K562 (cell line): Measurements from ENCODE around the gene HLF.

ENCODE experiments used
- ELF1 ChIP-seq: fragments of 200-800 bp; sonication (Bioruptor generic); IDR thresholded peaks from 2 replicates; pipeline ENCODE4 v1.6.1; 2016; ENCODE audit warnings: missing genetic modification characterization, missing compliant biosample characterization
- NRF1 ChIP-seq, 2 experiments: fragments of 450-650 bp; IDR thresholded peaks in 1 of 2; conservative IDR thresholded peaks in 1 of 2; 2 replicates each; pipeline ENCODE4 v1.6.1; 2014; ENCODE audit warnings: mild to moderate bottlenecking in 2 of 2
- RBM15 ChIP-seq: fragments of 200-400 bp; formaldehyde crosslinking; IDR thresholded peaks from 2 replicates; pipeline ENCODE4 v1.6.1; 2018; ENCODE audit warnings: mild to moderate bottlenecking, low read length, moderate library complexity; ENCODE audit not compliant: insufficient read depth
- SNRNP70 ChIP-seq: fragments of 200-400 bp; formaldehyde crosslinking; optimal IDR thresholded peaks from 2 replicates; pipeline ENCODE3; 2017; ENCODE audit warnings: low read depth, low read length
- ZNF586 ChIP-seq: fragments of 450-650 bp; formaldehyde crosslinking; conservative IDR thresholded peaks from 2 replicates; pipeline ENCODE4 v1.4.0; 2020; ENCODE audit warnings: mild to moderate bottlenecking, moderate library complexity
- TF ChIP-seq, protein P1 (sequence below): sonication (generic); formaldehyde crosslinking; IDR thresholded peaks from 2 replicates; pipeline ENCODE4 v1.8.1; 2022; ENCODE audit warnings: missing genetic modification reagents

DNA sequence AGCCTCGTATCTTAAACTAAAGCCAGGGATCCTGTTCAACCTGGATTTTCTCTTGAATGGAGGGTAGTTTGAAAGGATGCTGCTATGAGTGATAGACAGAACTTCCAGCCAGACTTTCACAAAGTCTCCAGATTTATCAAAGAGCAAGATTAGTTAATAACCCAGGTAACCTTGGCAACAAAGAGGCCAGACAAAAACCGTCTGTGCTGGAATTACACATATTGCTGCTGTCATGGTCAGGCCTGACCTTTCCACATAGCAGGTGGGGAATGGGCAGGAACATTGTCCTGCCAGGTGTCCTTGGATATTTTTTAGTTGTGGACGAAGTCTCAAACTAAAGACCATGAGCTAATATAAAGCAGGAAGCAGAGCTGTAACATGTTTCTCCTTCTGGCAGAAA is 52.5 kb downstream of the HLF start:
- TF ChIP-seq ELF1 (tag) = no peak
- TF ChIP-seq, protein P1, sequence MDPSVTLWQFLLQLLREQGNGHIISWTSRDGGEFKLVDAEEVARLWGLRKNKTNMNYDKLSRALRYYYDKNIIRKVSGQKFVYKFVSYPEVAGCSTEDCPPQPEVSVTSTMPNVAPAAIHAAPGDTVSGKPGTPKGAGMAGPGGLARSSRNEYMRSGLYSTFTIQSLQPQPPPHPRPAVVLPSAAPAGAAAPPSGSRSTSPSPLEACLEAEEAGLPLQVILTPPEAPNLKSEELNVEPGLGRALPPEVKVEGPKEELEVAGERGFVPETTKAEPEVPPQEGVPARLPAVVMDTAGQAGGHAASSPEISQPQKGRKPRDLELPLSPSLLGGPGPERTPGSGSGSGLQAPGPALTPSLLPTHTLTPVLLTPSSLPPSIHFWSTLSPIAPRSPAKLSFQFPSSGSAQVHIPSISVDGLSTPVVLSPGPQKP (CRISPR knock-in tag) = no peak
- TF ChIP-seq NRF1 (conservative IDR thresholded peaks at IDR 0.05 in 1 of 2, IDR thresholded peaks at IDR 0.05 in 1 of 2) = no peak
- no peak for TF ChIP-seq ZNF586 (CRISPR knock-in tag)
- TF ChIP-seq RBM15 = no peak
- no peak for TF ChIP-seq SNRNP70
